GM12891 (cell line): ENCODE measurements around the gene NFYB.

Source experiments
- POLR2A ChIP-seq: IDR thresholded peaks from 2 replicates; pipeline ENCODE4 v1.6.1; 2011; ENCODE audit warnings: low read depth, low read length, control low read depth
- POLR2AphosphoS5 ChIP-seq: IDR thresholded peaks from 2 replicates; pipeline ENCODE4 v1.6.1; 2011; ENCODE audit warnings: low read depth, low read length, control low read depth
- SPI1 ChIP-seq: IDR thresholded peaks from 2 replicates; pipeline ENCODE4 v1.6.1; 2011; ENCODE audit warnings: low read depth, low read length, control low read depth
- TAF1 ChIP-seq: IDR thresholded peaks from 2 replicates; pipeline ENCODE4 v1.6.1; 2011; ENCODE audit warnings: low read depth, low read length, control low read depth

DNA sequence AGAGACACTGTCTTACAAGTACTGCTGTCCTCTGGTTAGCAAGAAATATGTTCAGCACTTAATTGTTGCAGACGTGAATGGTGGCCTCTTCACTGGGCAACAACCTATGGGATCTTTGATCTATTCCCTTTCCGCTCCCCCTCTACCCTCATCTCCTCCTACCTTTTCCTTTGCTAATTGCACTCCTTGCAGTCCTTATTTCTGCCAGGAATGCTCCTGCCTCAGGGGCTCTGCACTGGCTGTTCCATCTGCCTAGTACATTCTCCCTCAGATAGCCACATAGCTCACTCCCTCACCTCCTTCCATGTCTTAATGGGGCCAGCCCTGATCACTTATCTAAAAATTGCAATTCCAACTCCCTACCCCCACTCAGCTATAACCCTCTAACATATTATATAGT is 4.5 kb upstream of the NFYB start:
- TF ChIP-seq TAF1 (no peak), POLR2AphosphoS5 (no peak), SPI1 (no peak), POLR2A (no peak)
